ENCODE data around the gene PPFIA1.

Gene PPFIA1

GRCh38 chr11:70353900-70354568 lies 83.5 kb downstream of the PPFIA1 start:
- DNase-seq (ENCODE audit: low read depth in 2 of 2, low spot score in 1 of 2): no peak

GRCh38 chr11:70354629-70355028 lies 84.1 kb downstream of the PPFIA1 start:
- DNase-seq (ENCODE audit: low read depth in 2 of 2, low spot score in 1 of 2): no peak

- DNase-seq (ENCODE audit: low read depth in 2 of 2, low spot score in 1 of 2): no peak
Measured at GRCh38 chr11:70358753-70359152, 88.3 kb downstream of the PPFIA1 start.

- no peak for DNase-seq (ENCODE audit: low read depth in 2 of 2, low spot score in 1 of 2)
Measured at GRCh38 chr11:70359451-70360205, 89.1 kb downstream of the PPFIA1 start.

GRCh38 chr11:70360211-70360610 lies 89.7 kb downstream of the PPFIA1 start:
- DNase-seq (ENCODE audit: low read depth in 2 of 2, low spot score in 1 of 2): no peak

- DNase-seq (ENCODE audit: low read depth in 2 of 2, low spot score in 1 of 2): no peak
Measured at GRCh38 chr11:70364178-70364577, 93.7 kb downstream of the PPFIA1 start.

GRCh38 chr11:70364745-70365543 lies 94.5 kb downstream of the PPFIA1 start:
- DNase-seq (ENCODE audit: low read depth in 2 of 2, low spot score in 1 of 2): peak; percentile 29 to 38

GRCh38 chr11:70365544-70365927 lies 95.0 kb downstream of the PPFIA1 start:
- no peak for DNase-seq (ENCODE audit: low read depth in 2 of 2, low spot score in 1 of 2)

GRCh38 chr11:70367071-70367470 lies 96.6 kb downstream of the PPFIA1 start:
- DNase-seq (ENCODE audit: low read depth in 2 of 2, low spot score in 1 of 2): no peak

GRCh38 chr11:70368961-70369360 lies 98.5 kb downstream of the PPFIA1 start:
- DNase-seq (ENCODE audit: low read depth in 2 of 2, low spot score in 1 of 2): no peak

GRCh38 chr11:70371241-70371640 lies 100.8 kb downstream of the PPFIA1 start:
- DNase-seq (ENCODE audit: low read depth in 2 of 2, low spot score in 1 of 2): no peak

- DNase-seq (ENCODE audit: low read depth in 2 of 2, low spot score in 1 of 2): no peak
Measured at GRCh38 chr11:70372076-70372475, 101.6 kb downstream of the PPFIA1 start.

- DNase-seq (ENCODE audit: low read depth in 2 of 2, low spot score in 1 of 2): no peak
Measured at GRCh38 chr11:70376621-70377020, 106.1 kb downstream of the PPFIA1 start.

- DNase-seq (ENCODE audit: low read depth in 2 of 2, low spot score in 1 of 2): no peak
Measured at GRCh38 chr11:70377645-70378044, 107.2 kb downstream of the PPFIA1 start.

- no peak for DNase-seq (ENCODE audit: low read depth in 2 of 2, low spot score in 1 of 2)
Measured at GRCh38 chr11:70378506-70379134, 108.1 kb downstream of the PPFIA1 start.

GRCh38 chr11:70381350-70381749 lies 110.9 kb downstream of the PPFIA1 start:
- no peak for DNase-seq (ENCODE audit: low read depth in 2 of 2, low spot score in 1 of 2)

GRCh38 chr11:70381872-70382861 lies 111.7 kb downstream of the PPFIA1 start:
- DNase-seq (ENCODE audit: low read depth in 2 of 2, low spot score in 1 of 2): no peak

GRCh38 chr11:70383664-70384565 lies 113.4 kb downstream of the PPFIA1 start:
- DNase-seq (ENCODE audit: low read depth in 2 of 2, low spot score in 1 of 2): no peak

- no peak for DNase-seq (ENCODE audit: low read depth in 2 of 2, low spot score in 1 of 2)
Measured at GRCh38 chr11:70384566-70385152, 114.2 kb downstream of the PPFIA1 start.
